Measurements from ENCODE around the gene SLC7A7.

SLC7A7 gene

DNA sequence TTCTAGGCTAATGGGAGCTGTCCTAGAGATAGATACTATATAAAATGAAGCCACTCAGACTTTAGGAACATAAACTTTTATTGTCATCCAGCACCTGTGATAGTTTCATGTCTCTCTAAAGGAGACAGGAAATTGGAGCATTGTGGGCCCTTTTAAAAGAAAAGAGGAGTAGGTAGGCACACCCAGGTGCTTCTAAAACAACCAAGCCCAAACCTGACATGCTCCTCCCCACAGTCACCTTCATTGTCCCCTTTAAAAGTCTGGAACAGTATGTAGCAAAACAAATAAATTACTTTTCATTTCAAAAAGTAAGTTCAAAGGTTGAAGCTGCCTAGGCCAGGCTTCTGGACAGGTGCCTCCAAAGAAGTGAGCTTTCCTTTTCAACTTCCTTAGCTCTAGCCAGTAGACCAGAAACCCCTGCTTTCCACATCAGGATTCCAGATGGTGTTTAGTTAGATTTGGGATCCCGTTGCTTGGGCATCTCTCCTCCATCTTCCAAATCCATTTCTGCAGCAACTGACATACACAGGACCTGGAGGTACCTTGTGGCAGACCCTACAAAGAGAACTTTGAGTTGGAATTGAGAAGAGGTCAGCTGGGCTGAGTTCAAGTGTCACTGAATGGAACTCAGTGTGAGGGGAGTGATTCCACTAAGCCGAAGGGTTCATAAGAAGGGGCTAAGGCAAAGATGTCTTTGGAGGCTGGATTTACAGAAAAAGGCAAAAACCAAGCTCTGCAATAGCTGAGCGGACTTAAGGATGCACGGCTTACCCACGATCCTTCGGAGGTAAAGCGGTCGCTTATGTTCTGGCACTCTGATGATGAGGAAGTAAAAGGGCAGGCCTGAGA, 41.8 kb downstream of the SLC7A7 start:
- no peak for DNase-seq (ENCODE audit: low read depth)

DNA sequence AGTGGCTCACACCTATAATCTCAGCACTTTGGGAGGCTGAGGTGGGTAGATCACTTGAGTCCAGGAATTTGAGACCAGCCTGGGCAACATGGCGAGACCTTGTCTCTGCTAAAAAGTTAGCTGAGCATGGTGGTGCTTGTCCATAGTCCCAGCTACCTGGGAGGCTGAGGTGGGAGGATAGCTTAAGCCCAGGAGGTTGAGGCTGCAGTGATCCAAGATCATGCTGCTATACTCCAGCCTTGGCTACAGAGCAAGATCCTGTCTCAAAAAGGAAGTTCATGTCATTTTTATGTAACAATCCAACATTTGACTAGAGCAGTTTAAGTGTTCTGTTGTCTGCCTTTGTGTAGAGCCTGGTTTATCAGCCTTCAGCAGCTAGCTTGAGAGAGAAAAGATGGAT, 42.5 kb downstream of the SLC7A7 start:
- TF ChIP-seq, protein P1, sequence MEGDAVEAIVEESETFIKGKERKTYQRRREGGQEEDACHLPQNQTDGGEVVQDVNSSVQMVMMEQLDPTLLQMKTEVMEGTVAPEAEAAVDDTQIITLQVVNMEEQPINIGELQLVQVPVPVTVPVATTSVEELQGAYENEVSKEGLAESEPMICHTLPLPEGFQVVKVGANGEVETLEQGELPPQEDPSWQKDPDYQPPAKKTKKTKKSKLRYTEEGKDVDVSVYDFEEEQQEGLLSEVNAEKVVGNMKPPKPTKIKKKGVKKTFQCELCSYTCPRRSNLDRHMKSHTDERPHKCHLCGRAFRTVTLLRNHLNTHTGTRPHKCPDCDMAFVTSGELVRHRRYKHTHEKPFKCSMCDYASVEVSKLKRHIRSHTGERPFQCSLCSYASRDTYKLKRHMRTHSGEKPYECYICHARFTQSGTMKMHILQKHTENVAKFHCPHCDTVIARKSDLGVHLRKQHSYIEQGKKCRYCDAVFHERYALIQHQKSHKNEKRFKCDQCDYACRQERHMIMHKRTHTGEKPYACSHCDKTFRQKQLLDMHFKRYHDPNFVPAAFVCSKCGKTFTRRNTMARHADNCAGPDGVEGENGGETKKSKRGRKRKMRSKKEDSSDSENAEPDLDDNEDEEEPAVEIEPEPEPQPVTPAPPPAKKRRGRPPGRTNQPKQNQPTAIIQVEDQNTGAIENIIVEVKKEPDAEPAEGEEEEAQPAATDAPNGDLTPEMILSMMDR (IDR thresholded peaks at IDR 0.05; ENCODE audit: control insufficient read depth, extremely low read depth, insufficient read depth): no peak
- no peak for DNase-seq (ENCODE audit: low read depth)
- H3K4me3 ChIP-seq (ENCODE audit: low read depth, low read length): no peak overlapping the region

More for the DNA sequence above, 41.8 kb downstream of the SLC7A7 start:
- TF ChIP-seq, protein P1 (IDR thresholded peaks at IDR 0.05; ENCODE audit: control insufficient read depth, extremely low read depth, insufficient read depth): no peak
- H3K4me3 ChIP-seq (ENCODE audit: low read depth, low read length): no peak overlapping the region

DNA sequence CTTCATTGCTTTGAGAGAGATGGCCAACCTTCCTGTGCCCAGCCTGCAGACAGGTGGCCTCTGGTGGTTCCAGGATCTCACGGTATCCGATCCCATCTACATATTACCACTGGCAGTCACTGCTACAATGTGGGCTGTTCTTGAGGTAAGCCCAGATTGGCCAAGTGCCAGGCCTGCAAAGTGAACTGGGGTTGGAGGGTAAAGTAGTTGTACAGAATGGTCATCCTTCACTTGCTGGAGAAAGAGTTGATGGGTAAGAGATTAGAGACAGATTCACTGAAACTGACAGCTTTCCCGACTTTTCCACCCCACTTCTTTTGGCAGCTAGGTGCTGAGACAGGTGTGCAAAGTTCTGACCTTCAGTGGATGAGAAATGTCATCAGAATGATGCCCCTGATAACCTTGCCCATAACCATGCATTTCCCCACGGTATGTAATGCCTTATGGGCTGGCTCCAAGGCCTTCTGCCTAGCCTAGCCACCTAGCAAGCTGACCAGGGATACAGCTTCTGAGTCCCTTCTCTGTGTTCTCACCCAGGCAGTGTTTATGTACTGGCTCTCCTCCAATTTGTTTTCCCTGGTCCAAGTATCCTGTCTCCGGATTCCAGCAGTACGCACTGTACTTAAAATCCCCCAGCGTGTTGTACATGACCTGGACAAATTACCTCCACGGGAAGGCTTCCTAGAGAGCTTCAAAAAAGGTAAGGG, 44.6 kb downstream of the SLC7A7 start:
- H3K4me3 ChIP-seq (ENCODE audit: low read depth, low read length): no peak overlapping the region
- TF ChIP-seq, protein P1 (IDR thresholded peaks at IDR 0.05; ENCODE audit: control insufficient read depth, extremely low read depth, insufficient read depth): no peak
- DNase-seq (ENCODE audit: low read depth): no peak

DNA sequence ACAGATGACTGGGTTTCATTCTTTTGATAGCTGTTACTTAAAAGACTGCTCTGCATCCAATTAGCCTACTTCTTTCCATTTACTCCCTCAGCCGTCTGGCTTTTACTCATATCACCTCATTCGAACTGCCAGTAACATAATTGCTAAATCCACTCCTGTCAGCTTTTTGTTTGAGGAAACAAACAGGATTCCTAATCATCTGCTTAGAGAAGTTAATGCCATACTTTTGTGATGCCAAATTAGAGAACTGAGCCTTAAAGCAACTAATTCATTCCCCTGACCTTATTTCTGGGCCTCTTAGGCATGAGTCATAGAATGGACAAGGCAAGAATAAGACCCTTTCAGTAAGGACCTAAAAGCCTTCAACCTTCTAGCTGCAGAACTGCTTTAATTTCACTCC, 45.9 kb downstream of the SLC7A7 start:
- TF ChIP-seq, protein P1 (IDR thresholded peaks at IDR 0.05; ENCODE audit: control insufficient read depth, extremely low read depth, insufficient read depth): no peak
- H3K4me3 ChIP-seq (ENCODE audit: low read depth, low read length): no peak overlapping the region
- no peak for DNase-seq (ENCODE audit: low read depth)

DNA sequence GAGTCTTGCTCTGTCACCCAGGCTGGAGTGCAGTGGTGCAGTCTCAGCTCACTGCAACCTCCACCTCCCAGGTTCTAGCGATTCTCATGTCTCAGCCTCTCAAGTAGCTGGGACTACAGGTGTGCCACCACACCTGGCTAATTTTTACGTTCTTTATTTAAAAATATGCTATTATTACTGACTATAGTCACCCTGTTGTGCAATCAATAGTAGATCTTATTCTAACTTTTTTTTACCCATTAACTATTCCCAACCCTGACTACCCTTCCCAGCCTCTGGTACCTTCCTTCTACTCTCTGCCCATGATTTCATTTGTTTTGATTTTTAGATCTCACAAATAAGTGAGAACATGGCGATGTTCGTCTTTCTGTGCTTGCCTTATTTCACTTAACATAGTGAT, 46.3 kb downstream of the SLC7A7 start:
- DNase-seq (ENCODE audit: low read depth): no peak
- H3K4me3 ChIP-seq (ENCODE audit: low read depth, low read length): no peak overlapping the region
- TF ChIP-seq, protein P1 (IDR thresholded peaks at IDR 0.05; ENCODE audit: control insufficient read depth, extremely low read depth, insufficient read depth): no peak

DNA sequence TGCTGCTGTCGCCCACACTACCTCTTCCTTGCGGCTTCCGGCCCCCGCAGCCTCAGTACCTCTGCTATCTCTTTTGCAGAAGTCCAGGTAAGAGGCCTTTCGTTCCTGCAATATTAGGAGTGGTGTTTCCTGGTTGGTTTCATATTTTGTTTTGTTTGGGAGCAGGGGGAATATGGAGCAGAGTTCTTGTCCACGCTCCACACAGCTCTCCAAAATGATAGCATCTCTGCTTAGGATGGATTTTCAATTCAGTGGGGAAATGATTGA, 48.0 kb downstream of the SLC7A7 start:
- DNase-seq (ENCODE audit: low read depth): no peak
- H3K4me3 ChIP-seq (ENCODE audit: low read depth, low read length): peak overlapping the region; percentile 90
- TF ChIP-seq, protein P1 (IDR thresholded peaks at IDR 0.05; ENCODE audit: control insufficient read depth, extremely low read depth, insufficient read depth): no peak
